ENCODE measurements around the gene IYD.

IYD gene

DNA sequence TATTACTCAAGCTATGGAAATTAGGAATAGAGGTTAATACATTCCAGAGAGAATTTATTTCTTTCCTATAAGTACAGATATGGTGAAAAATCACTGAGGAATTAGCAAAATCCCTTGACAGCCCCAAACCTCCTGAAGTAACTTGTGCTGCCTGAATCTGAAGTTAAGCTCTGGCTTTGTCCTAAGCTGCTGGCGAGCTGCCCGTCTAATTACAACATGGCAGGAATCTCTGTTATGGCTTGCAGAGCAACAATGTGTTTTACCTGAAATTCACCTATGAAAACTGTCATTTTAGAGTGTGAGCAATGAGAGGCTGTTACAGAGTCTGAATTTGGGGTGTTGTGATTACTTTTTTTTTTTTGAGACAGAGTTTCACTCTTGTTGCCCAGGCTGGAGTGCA is 22.5 kb upstream of the IYD start:
- no peak overlapping the region for H3K4me3 ChIP-seq (ENCODE audit: control insufficient read depth, low read depth, low read length)
- TF ChIP-seq, protein P1, sequence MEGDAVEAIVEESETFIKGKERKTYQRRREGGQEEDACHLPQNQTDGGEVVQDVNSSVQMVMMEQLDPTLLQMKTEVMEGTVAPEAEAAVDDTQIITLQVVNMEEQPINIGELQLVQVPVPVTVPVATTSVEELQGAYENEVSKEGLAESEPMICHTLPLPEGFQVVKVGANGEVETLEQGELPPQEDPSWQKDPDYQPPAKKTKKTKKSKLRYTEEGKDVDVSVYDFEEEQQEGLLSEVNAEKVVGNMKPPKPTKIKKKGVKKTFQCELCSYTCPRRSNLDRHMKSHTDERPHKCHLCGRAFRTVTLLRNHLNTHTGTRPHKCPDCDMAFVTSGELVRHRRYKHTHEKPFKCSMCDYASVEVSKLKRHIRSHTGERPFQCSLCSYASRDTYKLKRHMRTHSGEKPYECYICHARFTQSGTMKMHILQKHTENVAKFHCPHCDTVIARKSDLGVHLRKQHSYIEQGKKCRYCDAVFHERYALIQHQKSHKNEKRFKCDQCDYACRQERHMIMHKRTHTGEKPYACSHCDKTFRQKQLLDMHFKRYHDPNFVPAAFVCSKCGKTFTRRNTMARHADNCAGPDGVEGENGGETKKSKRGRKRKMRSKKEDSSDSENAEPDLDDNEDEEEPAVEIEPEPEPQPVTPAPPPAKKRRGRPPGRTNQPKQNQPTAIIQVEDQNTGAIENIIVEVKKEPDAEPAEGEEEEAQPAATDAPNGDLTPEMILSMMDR (IDR thresholded peaks at IDR 0.05; ENCODE audit: control insufficient read depth, insufficient read depth, low read depth, low read length, missing control alignments): no peak
- DNase-seq (ENCODE audit: low read depth): no peak

DNA sequence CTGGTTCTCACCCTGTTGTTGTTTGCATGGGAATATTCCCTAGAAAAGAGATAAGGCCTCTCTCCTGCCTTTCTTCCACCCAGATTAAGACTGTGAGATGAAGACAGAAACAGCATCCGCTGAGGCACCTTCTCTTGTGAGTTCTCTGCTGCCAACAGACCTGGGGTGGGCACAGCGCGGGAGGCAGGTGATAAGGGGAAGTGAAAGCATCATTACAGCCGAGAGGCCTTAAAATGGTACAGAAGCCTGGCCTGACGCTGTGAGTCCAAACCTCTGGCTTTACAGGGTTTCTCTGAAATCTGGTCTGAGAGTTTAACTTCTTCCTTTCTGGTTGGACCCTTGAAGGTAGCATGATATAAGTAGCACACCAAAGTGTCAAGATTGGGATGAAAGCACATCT is 21.0 kb upstream of the IYD start:
- DNase-seq (ENCODE audit: low read depth): no peak
- H3K4me3 ChIP-seq (ENCODE audit: control insufficient read depth, low read depth, low read length): no peak overlapping the region
- TF ChIP-seq, protein P1 (IDR thresholded peaks at IDR 0.05; ENCODE audit: control insufficient read depth, insufficient read depth, low read depth, low read length, missing control alignments): no peak

DNA sequence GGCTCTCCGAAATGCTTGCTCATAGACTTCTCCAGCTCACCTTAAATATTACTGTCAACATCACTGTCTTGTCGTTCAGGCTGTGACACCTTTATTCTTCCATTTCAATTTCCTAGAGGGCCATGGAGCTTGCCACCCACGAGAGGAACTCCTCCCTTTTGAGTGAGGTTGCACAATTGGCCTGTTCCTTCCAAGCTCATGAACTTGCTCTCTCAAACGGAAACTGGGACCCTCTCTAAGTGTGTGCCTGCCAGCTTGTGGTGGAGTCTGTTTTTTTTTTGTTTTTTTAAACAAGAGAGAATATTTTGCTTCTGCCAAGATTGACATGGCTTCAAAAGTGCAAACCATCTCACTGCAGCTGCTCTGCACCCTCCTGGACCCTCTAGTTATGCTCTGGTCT is 19.3 kb upstream of the IYD start:
- TF ChIP-seq, protein P1 (IDR thresholded peaks at IDR 0.05; ENCODE audit: control insufficient read depth, insufficient read depth, low read depth, low read length, missing control alignments): no peak
- no peak overlapping the region for H3K4me3 ChIP-seq (ENCODE audit: control insufficient read depth, low read depth, low read length)
- DNase-seq (ENCODE audit: low read depth): no peak

DNA sequence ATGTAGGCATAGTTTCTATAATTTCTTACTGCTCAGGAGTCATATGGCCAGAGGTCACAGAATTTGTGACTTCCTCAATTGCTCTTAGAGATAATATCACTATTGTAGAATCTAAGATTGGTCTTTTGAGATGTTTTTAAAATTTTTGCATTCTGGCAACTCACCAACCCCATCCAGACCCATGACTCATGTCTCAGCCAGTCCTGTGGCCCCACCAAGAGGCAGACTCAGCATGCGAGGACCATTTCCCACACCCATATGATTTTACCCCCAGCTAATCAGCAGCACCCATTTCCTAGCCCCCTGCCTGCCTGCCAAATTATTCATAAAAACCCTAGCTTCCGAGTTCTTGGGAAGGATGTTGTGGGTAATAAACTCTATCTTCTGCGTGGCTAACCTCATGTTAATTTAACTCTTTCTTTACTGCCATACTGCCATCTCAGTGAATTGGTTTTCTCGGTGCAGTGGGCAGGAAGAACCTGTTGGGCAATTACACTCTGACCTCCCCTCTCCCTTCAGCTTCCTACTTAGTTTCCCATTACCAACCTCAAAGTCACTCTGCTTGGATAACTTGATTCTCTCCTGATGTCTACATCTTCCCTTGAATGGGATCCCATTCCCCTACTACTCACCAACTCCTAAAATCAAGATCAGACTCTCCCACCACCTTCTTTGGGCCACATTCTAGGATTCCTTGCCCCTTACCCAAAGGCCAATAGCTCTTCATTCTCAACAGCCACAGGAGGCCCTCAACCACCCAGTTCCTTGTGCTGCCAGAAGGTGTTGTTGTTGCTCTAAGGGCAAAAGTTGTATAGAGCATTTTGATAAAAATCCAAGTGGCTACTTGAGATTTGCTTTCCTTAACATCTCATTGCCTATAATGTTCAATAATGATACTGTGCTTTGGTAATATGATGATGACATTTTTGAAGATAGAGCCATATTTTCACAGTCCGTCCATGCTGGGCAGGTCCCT is 16.2 kb upstream of the IYD start:
- no peak overlapping the region for H3K4me3 ChIP-seq (ENCODE audit: control insufficient read depth, low read depth, low read length)
- TF ChIP-seq, protein P1 (IDR thresholded peaks at IDR 0.05; ENCODE audit: control insufficient read depth, insufficient read depth, low read depth, low read length, missing control alignments): peak; percentile 19
- DNase-seq (ENCODE audit: low read depth): peak; percentile 67

DNA sequence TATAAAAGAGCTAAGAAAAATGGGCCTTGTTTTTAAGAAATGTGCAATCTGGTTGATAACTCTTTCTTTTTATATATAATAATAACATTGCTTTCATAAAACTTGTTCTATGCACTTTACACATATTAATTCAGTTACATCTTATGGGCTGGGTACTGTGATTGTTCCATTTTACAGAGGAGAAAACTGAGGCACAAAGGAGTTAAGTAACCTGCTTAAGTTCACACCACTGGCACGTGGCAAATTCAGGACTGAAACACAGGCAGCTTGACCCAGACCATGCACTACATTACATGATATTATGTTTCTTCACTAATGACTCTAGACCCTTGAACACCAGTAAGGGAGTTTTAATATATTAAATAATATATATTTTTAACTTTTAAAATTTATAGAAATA is 15.4 kb upstream of the IYD start:
- TF ChIP-seq, protein P1 (IDR thresholded peaks at IDR 0.05; ENCODE audit: control insufficient read depth, insufficient read depth, low read depth, low read length, missing control alignments): no peak
- no peak for DNase-seq (ENCODE audit: low read depth)
- no peak overlapping the region for H3K4me3 ChIP-seq (ENCODE audit: control insufficient read depth, low read depth, low read length)

DNA sequence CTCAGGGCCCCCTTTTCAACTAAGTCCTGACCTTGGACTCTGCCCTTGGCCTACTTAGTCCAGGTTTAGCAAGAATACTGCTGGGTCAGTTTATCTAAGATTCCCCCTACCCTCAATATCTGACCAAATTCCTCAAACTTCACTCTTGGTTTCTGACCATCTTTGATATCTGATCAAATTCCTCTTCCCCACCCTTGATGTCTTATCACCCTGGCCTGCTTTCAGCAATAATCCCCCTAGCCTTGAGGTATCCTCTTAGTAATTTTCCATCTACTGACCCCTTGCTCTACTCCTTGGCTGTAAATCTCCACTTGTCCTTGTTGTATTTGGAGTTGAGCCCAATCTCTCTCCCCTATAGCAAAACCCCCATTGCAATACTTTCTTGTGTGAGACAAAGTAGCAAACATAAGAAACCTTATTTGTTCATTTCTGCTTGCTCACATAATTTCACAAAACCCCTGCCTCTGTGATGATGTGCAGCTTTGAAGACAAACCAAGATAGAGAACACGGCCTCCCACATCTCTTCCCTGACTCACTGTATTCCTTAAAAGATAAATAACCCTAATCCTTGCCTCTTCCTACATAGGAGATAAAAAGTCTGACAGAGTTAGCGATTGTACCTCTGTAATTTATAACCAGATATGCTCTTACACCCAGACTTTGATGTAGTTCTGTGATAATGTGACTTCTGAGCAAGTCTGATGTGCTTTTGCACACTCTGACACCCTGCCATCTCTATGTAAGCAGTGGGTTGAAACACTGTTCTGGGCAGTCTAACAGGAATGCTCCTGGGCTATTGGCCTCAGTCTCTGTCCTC is 13.8 kb upstream of the IYD start:
- no peak overlapping the region for H3K4me3 ChIP-seq (ENCODE audit: control insufficient read depth, low read depth, low read length)
- DNase-seq (ENCODE audit: low read depth): no peak
- TF ChIP-seq, protein P1 (IDR thresholded peaks at IDR 0.05; ENCODE audit: control insufficient read depth, insufficient read depth, low read depth, low read length, missing control alignments): no peak
